ENCODE measurements around the gene SYP.
"Not testable (repeated sequence)": the region's sequence is repeated elsewhere in the genome, so short reads cannot be mapped to it uniquely, and the experiment has no call there.

The SYP gene

DNA sequence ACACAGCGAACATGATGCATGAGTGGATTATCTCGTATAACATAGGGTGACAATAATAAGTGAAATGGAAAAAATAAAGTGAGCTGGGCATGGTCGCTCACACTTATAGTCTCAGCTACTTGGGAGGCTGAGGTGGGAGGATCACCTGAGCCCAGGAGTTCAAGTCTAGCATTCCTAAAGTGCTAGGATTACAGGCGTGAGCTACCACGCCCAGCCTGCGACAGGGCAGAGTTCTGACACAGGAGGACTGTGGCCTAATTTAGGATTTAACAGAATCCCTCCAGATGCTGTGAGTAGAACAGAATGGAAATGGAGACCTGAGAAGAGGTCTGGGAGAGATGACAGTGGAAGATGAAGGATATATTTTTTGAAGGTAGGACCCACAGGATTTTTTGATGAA lies 10.4 kb downstream of the SYP start:
- no peak for DNase-seq (ENCODE audit: low spot score)

DNA sequence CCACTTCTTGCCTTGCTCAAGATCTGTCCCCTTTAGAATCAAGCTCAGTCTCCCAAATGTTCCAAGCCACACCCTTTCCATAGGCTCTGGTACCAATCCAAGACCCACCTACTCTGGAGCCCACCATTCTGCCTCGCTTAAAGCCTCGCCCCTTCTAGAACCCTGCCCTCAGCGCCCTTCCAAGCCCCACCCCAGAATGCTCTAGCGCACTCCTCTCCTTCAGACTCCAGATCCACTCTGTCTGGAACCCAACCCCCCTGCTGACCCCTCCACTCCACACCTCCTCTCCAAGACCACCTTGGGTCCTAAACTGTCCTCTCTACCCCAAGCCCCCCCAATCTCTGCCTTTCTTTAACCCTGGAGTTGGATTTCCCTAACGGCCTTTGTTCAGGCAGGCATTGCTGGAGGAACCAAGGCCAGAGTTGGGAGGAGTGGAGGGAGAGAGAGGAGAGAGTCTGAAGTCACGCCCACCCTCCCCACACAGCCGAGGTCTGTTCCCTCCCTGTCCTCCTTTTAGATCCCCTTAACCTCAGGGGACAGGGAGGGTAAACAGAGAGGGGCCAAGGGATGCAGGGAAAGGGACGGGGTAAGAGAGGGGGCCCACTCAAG lies 11.4 kb downstream of the SYP start:
- DNase-seq (ENCODE audit: low spot score): no peak

DNA sequence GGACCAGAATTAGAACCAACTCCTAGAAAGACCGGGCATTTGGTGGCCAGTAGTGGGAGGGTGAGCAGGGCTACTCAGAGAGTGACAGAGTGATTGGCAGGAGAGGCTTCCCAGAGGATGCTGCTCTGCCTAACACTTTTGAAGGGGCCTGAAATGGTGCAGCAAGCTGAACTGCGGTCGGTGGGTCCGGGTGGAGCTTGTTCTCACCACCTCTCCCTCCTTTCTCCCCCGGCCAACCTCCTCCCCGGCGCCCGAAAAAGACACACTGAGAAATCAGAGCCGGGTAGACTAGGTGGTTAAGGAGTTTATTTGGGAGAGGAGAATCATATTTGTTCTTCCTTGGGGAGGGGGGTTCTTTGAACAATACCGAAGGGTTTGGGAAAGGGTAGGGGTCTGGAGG lies 12.5 kb downstream of the SYP start:
- no peak for DNase-seq (ENCODE audit: low spot score)

DNA sequence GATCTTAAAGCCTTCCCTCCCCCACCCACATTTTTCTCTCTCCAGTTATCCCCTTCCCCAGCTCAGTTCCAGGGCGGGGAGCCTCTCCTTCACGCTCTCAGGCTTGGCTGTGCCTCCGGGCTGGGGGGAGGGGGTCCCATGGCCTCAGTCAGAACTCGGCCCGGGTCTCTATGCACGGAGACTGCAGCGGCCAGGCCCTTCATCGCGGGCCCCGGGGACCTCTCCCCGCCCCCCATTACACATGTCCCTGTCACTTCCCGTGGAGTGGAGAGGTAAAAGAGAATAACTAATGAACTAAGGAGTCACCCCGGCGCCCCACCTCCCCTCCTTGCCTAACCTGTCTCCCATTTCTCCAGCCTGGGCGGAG lies 13.0 kb downstream of the SYP start:
- no peak for DNase-seq (ENCODE audit: low spot score)

DNA sequence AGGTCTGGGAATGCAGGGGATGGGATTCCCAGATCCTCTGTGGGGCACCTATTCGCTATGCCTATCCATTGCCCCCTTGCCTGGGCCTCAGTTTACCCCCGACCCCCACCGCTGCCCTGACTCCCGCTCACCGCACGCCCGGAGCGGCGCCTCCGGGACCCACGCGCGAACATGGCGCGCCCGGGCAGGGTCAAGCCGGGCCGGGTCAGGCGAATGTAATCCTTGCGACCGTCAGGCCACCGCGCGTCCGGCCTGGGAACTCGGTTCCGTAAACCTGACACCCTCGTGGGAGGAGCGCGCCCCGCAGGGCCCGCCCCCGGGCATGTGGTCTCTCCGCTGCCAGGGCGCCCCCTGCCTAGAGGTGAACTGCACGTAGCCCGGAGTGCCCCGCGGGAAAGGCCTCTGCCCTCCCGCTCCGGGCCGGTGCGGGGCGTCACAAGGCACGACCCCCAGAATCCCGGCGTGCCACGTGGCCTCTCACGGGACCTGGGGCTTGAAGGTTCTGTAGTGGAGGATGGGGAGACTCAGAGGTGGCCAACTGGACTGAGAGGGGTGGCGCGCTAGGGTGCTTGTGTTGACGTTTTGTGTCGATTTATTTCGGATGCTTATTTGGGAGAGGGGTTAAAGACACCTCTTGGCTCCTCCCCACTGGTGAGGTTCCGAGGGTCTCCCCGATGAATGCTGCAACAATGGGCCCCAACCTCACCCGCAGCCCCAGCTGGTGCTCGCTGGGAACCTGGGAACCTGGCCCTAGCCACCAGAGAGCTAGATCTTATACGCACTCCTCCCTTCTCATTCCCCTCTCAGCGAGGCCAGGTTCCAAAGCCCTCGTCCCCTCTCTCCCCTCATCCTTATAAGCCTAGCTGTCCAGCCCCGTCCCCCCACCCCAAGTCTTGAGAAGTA lies 13.6 kb downstream of the SYP start, which contains the start of gene PRICKLE3:
Gene PRICKLE3, minus strand, starts transcription at position 249 of the 903 bp plus-strand sequence. Its CDS starts 76 bp downstream, at position 173.
- no peak for DNase-seq (ENCODE audit: low spot score)

DNA sequence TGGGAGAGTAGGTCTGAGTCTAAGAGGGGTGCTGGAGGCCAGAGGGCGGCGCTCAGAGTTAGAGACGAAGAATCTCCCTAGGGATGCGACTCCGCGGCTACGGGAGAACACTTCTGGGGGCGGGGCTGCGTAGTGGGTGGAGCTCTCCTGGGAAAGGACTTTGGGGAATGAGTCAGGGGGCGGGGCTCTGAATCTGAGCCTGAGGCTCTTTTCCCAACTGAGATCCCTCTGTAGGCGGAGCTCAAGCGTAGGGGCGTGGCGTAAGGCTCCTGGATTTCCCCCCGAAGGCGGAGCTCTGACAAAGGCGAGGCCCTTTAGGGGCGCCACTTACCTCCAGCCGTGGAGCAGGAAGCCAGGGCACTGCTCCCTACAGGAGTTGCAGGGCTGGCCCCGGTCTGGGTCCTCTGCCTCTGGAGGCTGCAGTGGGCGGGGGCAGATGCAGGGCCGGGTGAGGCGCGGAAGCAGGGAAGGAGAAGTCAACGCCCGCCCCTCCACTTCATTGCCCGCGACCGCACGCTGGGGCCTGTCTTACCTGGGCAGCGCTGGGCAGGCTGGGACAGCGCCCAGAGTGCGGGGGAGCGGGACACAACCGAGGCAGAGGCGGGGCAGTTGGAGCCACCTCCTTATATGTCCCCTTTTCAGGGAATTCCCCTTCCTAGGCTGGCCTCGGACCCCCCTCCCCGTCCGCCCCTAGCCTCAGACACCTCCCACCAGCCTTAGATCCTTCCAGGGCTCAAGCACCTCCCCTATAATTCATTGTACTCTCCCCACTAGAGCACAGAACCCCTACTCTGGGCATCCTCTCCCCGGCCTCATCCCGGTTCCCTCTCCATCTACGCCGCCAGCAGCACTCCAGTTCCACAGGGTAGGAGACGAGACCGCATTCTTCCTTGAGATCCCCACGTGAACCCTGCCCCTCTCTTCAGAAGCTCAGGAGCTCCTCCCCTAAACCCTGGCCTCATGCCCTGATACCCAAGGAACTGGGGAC lies 15.4 kb downstream of the SYP start:
- peak; percentile 71 for DNase-seq (ENCODE audit: low spot score)

DNA sequence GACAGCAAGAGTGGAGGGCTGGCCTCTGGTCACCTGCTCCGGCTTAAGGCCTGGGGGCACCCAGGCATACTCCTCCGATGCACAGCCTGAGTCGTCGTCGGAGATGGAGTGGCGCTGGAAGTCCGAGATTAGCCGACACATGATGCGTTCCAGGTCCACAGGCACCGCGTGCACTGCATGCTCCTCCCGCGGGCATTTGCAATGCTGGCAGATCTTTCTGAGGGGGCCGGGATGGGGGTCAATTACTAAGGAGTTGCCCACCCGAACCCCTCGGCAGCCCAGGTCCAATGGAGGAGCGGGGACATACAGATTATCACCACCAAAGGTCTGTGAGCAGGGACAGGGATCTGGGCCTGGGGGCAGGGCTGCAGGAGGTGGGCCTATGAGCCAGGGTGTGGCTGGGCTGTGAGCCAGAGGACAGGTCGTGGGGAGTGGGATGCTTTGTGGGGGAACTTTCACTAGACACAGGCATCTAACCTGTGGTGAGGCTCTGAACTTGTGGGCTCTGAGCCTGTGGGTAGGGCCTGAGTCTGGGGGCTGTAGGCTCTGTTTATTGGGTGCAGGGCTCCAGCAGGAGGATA lies 16.2 kb downstream of the SYP start:
- no peak for DNase-seq (ENCODE audit: low spot score)

DNA sequence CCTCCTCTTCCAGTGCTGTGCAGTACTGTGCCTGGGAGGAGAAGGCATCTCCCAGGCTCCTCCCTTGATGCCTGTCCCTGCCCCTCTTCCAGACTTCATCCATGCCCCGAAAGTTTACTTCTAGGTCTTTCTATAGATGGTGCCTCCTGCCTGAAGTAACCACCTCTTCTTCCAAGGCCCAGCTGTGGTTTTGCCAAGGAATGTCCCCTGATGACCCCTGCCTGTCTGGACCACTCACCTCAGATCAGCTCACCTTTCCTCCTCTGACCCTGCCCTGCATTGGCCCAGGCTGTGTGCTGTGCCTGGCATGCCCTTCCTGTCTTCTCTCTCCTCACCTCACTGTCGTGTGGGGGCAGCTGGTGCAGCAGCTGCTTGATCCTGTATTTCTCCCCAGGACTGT lies 20.6 kb downstream of the SYP start:
- DNase-seq (ENCODE audit: low spot score): no peak

DNA sequence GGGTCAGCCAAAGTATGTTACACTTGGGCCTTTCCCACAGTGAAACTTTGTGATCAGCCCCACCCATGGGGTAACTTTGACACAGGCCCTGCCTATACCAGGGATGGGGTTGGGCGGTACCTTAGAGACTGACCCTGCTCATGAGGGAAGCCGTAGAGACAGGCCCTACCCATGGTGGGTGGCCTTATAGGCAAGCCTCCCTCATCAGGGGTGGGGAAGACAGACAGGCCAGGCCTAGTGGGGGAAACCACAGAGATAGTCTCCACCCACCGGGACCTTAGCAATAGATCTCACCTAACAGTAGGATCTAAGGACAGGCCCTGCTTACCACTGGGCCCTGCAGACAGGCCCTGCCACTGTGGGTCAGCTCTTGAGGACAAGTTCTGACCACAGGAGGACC lies 21.5 kb downstream of the SYP start:
- no peak for DNase-seq (ENCODE audit: low spot score)

DNA sequence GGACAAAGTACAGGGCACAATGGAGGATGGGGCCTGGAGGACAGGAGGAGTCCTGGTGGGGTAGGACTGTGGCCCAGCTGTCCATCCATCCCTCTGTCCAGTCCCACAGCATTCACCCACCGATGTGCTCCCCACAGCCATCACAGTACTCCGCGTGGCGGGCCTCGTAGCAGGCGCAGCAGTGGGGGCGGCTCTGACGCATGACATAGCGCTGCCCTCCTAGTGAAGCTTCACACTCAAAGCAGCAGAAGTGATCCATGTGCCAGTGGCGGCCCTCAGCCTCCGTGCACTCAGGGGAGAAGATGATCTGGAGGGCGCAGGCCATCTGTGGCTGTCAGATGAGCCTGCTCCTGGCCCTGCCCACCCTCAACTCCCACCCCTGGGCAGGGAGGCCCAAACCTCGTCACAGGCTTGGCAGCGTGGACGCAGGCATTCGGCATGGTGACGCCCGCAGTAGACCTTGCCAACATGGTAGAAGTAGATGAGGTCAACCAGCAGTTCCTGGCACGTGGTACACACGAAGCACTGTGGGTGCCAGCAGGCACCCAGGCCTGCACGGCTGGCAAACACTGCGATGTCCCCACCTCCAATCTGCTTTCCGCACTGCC lies 22.0 kb downstream of the SYP start:
- DNase-seq (ENCODE audit: low spot score): no peak

DNA sequence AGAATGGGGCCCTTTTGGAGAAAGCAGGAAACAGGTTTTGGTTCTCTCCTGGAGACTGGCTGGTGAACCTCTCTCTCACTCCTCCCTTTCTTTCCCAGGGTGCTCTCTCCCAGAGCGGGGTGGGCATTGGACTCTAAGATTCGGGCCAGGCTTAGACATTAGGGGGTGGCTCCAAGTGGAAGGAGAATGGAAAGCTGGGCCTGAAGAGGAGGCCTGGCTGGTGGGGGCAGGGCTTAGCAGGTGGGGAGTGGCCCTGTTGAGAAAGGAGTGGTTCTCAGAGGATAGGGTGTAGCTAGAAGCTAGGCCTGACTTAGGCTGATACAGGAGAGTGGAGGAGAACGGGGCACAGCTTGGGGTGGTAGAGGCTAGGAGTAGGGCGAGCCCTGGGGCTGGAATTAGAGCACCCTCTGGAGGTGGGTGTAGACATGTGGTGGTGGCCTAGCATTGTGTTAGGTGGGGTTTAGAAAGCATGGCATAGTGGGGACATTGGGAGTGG lies 22.6 kb downstream of the SYP start:
- DNase-seq (ENCODE audit: low spot score): no peak

DNA sequence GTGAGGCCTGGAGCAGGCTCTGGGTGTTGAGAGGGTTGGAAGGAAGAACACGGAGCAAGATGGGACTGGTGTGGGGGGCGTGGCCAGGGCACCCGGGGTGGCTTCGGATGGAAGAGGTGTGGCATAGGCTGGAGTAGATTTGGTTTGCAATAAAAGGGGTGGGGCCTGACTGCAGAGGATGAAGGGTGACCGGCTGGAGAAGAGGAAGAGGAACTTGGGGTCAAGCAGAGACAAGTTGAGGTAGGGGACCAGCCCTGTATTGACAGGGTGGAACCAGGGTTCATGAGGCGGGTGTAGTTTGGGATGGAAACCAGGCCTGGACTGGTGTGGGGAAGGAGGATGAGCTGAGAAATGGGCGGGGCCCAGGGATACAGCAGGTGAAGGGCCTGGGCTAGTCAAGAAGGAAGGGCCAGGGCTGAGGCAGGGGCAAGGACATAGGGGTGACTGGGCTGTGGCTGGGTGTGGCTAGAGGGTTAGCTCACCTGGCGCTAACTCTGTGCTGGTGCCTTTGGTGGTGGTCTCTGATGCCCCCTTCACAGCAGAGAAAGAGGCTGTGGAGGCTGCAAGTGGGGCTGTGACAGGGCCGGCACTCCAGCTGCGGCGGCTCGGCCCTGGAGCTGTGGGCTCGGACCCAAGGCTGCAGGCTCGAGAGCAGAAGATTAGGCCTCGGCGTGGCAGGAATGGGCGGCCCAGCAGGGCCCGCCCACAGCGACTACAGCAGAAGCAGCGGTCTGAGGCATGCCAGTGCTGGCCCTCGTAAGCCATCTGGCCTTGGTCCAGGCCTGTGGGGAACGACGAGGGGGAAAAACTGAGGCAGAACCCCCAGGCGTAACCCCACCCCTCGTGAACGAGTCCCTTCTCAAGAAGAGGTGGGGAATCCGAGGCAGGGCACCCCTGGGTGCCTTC lies 23.3 kb downstream of the SYP start:
- no peak for DNase-seq (ENCODE audit: low spot score)

DNA sequence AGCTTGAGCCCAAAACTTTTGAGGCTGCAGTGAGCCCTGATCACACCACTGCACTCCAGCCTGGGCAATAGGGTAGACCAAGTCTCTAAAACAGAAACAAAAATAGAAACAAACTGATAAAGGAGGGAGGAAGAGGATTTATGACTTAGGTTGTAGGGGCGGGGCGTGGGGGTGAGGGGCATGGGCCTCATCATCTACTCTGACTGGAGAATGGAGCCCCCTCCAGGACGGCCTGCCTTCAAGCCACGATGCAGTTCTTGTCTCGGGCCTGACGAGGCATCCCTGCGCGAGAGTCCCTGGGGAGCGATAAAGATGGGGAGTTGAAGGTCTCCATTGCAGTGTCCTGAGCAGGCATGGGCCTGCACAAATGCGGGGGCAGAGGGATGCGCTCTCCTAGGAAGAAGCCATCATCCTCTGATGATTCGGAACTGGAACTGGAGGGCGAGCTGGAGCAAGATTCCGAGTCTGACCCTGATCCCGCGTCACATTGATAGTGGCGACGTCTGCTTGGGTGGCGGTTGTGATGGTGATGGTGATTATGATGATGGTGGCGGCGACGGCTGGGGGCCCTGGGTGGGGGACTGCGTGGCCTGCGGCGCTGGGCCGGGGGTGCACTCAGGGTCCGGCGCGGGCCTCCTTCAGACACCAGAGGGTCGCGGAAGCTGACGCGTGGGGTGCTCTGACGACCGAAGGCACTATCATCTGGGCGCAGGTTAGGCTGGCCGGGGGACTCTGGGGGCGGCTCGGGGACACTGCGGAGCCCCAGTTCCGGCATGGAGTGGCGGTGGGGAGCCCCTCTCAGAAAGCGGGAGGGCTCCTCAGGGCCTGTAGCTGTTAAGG lies 24.3 kb downstream of the SYP start:
- DNase-seq (ENCODE audit: low spot score): no peak

DNA sequence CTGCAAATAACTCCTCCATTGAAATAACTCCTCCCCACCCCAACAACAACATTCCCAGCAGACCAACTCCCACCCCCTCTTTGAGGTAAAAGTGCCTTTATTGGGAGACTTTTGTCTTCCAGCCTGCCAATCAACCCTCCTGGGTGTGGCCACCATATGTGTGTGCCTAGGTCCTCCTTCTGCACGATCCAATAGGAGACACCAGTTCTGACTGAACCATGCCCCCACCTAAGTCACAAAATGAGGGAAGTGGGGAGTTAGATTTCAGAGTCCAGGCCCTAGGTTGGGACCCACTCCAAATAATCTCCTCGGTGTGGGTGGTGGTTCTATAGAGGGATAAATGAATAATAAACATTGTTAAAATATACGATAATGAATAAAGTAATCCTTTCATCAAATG lies 25.3 kb downstream of the SYP start:
- DNase-seq (ENCODE audit: low spot score): no peak

DNA sequence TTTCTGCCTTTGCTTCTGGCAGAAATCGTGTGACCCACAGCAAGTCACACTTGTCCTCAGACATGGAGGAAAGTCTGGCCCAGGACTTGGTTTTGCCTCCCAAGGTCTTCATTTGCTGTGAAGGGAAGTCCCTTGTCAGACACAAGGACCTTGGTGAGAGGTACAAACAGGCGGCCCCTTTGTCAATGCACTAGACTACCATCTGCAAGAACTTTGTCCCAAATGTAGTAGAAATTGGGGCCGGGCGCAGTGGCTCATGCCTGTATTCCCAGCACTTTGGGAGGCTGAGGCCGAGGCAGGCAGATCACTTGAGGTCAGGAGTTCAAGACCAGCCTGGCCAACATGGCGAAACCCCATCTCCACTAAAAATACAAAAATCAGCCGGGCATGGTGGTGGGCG lies 26.4 kb downstream of the SYP start:
- DNase-seq (ENCODE audit: low spot score): not testable (repeated sequence)

DNA sequence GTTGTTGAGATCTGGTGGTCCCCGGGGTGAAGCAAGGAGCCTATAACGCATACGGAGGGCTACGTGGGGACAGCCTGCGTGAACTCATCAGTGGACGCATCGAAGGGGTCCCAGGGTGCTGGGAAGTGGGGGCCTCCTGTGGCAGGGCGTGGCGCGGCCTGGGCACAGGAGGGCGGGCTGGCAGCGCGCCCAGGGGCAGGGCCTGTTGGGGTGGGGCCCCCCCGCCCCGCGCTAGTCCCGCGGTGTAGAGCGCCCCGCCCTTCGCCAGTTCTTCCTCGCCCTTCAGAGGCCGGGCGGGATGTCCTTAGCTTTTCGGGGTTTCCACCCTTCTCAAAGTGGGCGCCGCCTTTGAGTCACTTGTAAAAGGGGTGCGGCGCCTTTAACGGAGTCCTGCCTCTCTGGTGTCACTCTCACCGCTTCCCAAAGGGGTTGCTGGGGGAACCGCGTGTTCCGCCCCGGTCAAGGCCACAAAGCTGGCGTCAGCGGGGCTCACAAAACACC lies 27.7 kb downstream of the SYP start:
- DNase-seq (ENCODE audit: low spot score): no peak

DNA sequence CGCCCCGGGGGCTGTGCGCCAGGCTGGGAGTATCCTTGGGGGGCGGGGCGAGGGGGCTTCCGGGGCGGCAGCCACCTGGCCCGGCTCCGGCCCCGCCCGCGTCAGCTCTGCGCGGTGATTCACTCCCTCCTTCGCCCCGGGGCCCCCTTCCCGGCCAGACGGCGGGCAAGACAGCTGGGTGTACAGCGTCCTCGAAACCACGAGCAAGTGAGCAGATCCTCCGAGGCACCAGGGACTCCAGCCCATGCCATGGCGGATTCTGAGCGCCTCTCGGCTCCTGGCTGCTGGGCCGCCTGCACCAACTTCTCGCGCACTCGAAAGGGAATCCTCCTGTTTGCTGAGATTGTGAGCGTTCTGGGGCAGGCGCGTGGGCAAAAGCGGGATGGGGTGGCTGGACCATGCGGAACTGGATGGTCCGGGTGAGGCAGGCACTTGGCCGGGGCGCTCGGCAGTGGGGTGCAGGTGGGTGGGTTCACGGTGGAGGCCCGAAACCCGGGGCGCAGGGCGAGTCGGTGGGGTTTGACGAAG lies 28.2 kb downstream of the SYP start, which contains the start of gene PLP2:
Gene PLP2, plus strand, starts transcription at position 147 of the 528 bp plus-strand sequence. Its CDS starts 103 bp downstream, at position 250.
- DNase-seq (ENCODE audit: low spot score): no peak

DNA sequence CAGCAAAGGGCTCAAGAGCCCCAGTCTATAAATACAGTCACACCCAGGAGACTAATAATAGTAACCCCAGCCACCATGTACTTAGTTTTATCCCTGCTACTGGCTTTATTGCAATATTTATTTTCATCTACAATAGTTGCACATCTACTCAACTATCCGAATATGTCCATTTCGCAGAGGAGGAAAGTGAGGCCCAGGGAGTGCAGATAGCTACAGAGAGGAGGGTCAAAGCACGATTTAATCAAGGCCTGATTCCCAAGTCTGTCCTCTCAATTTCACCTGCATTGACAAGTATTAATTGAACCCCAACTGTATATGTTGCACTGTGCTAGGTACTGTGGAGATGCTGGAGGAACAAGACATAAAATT lies 32.3 kb downstream of the SYP start:
- DNase-seq (ENCODE audit: low spot score): no peak
